Uterus (tissue), 4 donors: ENCODE data around the gene PTGIR. TPM values are rescaled to one million over a fixed set of nuclear protein-coding genes. Genes with fewer than 3 reads are reported as not detected.

Source experiments
- DNase-seq, 2 donors: peaks; one replicate each; pipeline ENCODE4 v3.0.0-alpha.2; 2019 to 2020
- H3K27ac ChIP-seq, 2 donors: fragments of 200-600 bp; sonication (generic); 1 replicate in 1 of 2; 2 replicates in 1 of 2; pipeline ENCODE4 v1.5.1; 2016 to 2018
- H3K27me3 ChIP-seq, 2 donors: fragments of 200-600 bp; sonication (generic); one replicate each; pipeline ENCODE4 v1.5.1; 2018 to 2019; ENCODE audit warnings: control low read depth in 1 of 2
- H3K36me3 ChIP-seq, 2 donors: fragments of 200-600 bp; sonication (generic); one replicate each; pipeline ENCODE4 v1.5.1; 2019; ENCODE audit warnings: control low read depth in 1 of 2
- H3K4me1 ChIP-seq, 2 donors: fragments of 200-600 bp; sonication (generic); one replicate each; pipeline ENCODE4 v1.5.1; 2018 to 2019; ENCODE audit warnings: control low read depth in 1 of 2
- H3K4me3 ChIP-seq, 2 donors: fragments of 200-600 bp; sonication (generic); 1 replicate in 1 of 2; 2 replicates in 1 of 2; pipeline ENCODE4 v1.5.1; 2018 to 2019; ENCODE audit warnings: mild to moderate bottlenecking in 1 of 2
- H3K9me3 ChIP-seq, 2 donors: fragments of 200-600 bp; sonication (generic); one replicate each; pipeline ENCODE4 v1.5.1; 2019; ENCODE audit warnings: control low read depth in 1 of 2
- CTCF ChIP-seq, 4 experiments: fragments of 200-600 bp in 2 of 4; fragments of 450-650 bp in 2 of 4; sonication (generic) in 2 of 4; IDR thresholded peaks; one replicate each; pipeline ENCODE4 v1.5.1; 2016 to 2019; ENCODE audit warnings: antibody characterized with exemption in 4 of 4, mild to moderate bottlenecking in 2 of 4, moderate library complexity in 1 of 4
- POLR2A ChIP-seq, 2 donors: fragments of 450-650 bp; IDR thresholded peaks; one replicate each; pipeline ENCODE4 v1.6.1; 2016; ENCODE audit warnings: antibody characterized with exemption in 2 of 2, mild to moderate bottlenecking in 1 of 2, moderate library complexity in 1 of 2
- intact Hi-C: fragments of 100-400 bp; cut with DNase I; formaldehyde crosslinking; loops from one replicate; pipeline ENCODE4 v1.15.1; 2023; ENCODE audit warnings: low total_unique reads
- total RNA-seq, 4 donors: library from RNA; depleted of rRNA in 3 of 4; stranded (reverse); fragments of >200 nt in 3 of 4; gene quantifications; one replicate each; pipeline versions ENCODE4 v1.1.0 to v1.2.4, GENCODE V29; 2014 to 2023
- donor health status: DM: yes; HTN: yes; CAD: no.

PTGIR gene
- total RNA-seq, 4 donors from 2014 or later = 0.51 to 6.1 (median 3.5) TPM

- Histone ChIP-seq H3K27me3 (no peaks in the 10 kb centered on the region), H3K27ac (no peak overlapping the region), H3K9me3 (no peaks in the 10 kb centered on the region), H3K36me3 (no peaks in the 10 kb centered on the region), H3K4me3 (no peak overlapping the region), H3K4me1 (peaks cover 0 to 2% of the 10 kb centered on the region in 2 donors)
- TF ChIP-seq CTCF (IDR thresholded peaks at IDR 0.05) (no peak), POLR2A (IDR thresholded peaks at IDR 0.05) (no peak)
- intact Hi-C loops = no loop called here
- peak in 1 of 2 donors; percentile 8 for DNase-seq
Measured at GRCh38 chr19:46611776-46612175, 13.1 kb downstream of the PTGIR start.

- intact Hi-C loops = no loop called here
- no peaks in the 10 kb centered on the region for H3K27me3 ChIP-seq
- no peaks in the 10 kb centered on the region for H3K4me1 ChIP-seq
- TF ChIP-seq CTCF (IDR thresholded peaks at IDR 0.05) = no peak
- no peak for TF ChIP-seq POLR2A (IDR thresholded peaks at IDR 0.05)
- H3K27ac ChIP-seq = no peak overlapping the region
- no peaks in the 10 kb centered on the region for H3K9me3 ChIP-seq
- DNase-seq = no peak
- H3K4me3 ChIP-seq = no peak overlapping the region
- H3K36me3 ChIP-seq = no peaks in the 10 kb centered on the region
Measured at GRCh38 chr19:46610851-46611770, 13.8 kb downstream of the PTGIR start.

GRCh38 chr19:46610413-46610775, 14.5 kb downstream of the PTGIR start:
- no peaks in the 10 kb centered on the region for H3K4me1 ChIP-seq
- H3K36me3 ChIP-seq = no peaks in the 10 kb centered on the region
- no peak overlapping the region for H3K4me3 ChIP-seq
- intact Hi-C loops = no loop called here
- DNase-seq = no peak
- no peak overlapping the region for H3K27ac ChIP-seq
- TF ChIP-seq POLR2A (IDR thresholded peaks at IDR 0.05) (no peak), CTCF (IDR thresholded peaks at IDR 0.05) (no peak)
- no peaks in the 10 kb centered on the region for H3K9me3 ChIP-seq
- H3K27me3 ChIP-seq = no peaks in the 10 kb centered on the region

GRCh38 chr19:46609511-46610412, 15.1 kb downstream of the PTGIR start:
- no peak for DNase-seq
- TF ChIP-seq POLR2A (IDR thresholded peaks at IDR 0.05) = no peak
- TF ChIP-seq CTCF (IDR thresholded peaks at IDR 0.05) = no peak
- no peaks in the 10 kb centered on the region for H3K36me3 ChIP-seq

More at GRCh38 chr19:46609511-46610412, 15.1 kb downstream of the PTGIR start:
- Histone ChIP-seq H3K9me3 (no peaks in the 10 kb centered on the region), H3K4me1 (no peaks in the 10 kb centered on the region), H3K27ac (no peak overlapping the region), H3K4me3 (no peak overlapping the region), H3K27me3 (no peaks in the 10 kb centered on the region)
- intact Hi-C loops = no loop called here
